Activated CD8-positive, alpha-beta memory T cell treated with anti-CD3 and anti-CD28 coated beads for 24 hours (primary cell): ENCODE measurements around the gene ELK4.
A peak's percentile ranks its signal among the peaks of the same experiment; 100 is the strongest.

Experiments
- DNase-seq: peaks from one replicate; pipeline ENCODE4 v3.0.0-alpha.2; 2020

The ELK4 gene

GRCh38 chr1:205631768-205632668 lies at the start of gene ELK4:
ELK4 (minus strand) TSS chr1:205632011; CDS start chr1:205623882, 8,129 bp downstream.
- DNase-seq: peak; percentile 99

DNA sequence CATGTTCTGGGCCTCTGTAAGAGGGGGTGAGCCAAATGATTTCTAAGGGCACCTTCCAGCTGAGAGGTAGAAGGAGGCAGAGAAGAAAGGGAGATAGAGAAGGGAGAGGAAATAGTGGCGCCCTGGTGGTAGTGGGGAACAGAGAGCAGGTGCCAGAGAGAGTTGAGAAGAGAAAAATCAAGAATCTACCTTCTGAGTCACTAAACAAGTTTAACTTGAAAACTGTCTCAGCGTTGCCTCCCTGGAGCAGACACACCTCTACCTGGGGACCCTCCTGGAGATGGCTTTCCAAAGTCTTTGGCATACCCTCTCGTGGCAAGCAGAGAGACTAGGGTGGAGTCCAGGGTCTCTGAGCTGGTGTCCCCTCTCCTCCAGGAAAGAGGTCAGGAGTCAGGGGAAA lies 49.6 kb upstream of the ELK4 start:
- DNase-seq: no peak

DNA sequence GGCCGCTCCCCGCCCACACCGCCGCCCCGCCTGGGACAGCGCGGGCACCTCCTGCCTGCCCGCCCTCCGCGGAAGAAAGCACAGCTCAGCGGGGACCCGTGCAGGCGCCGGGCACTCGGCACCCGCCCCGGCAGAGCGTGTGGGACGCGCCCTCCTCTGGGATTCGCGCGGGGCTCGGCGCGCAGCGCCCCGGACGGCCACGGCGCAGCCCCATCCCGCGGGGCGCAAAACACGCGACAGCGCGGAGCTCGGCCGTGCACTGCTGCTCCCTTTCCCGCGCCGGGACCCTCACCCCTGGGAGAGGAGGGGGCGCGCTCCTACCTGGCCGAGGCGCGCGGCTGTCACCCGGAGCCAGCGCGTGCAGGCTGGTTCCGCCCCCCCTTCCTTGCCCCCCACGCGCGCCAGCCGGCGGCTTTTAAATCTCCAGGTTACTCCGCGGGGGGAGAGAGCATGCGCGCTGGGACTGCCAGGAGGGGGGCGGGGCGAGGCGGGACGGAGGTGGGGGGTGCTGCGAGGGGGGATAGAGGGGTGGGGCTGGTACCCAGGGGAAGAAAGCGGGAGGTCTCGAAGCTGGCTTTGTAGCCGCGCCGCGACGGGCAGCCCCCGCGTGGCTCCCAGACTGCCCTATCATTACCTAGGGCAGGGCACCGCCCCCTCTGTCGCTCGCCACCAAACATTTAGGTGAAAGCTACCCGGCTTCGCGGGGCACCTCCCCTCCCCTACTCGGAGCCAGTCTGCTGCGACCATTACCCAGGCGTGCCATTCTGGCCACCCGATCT lies 48.5 kb upstream of the ELK4 start, which contains the start of gene SLC45A3:
Gene SLC45A3, minus strand, starts transcription at position 437 of the 779 bp plus-strand sequence. CDS start 15,853 bp downstream, outside the sequence.
- DNase-seq: peak; percentile 73

GRCh38 chr1:205678286-205679111 lies 46.7 kb upstream of the ELK4 start:
- no peak for DNase-seq

DNA sequence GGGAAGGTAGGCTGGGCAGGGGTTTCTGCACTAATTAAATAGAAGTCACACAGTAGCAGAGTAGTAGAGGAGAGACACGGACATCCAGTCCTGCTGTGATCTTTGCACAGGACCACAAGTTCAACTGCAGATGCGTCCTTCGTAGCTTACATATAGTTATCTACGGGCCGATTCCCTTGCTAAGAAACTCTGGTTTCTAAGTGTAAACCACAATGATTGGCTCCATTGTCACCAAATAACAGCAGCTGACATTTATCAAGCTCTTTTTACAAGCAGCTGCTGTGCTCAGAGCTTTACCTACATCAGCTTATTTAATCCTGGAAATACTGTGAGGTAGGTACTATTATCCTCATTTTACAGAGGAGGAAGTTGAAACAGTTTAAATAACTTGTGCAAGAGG lies 45.4 kb upstream of the ELK4 start:
- no peak for DNase-seq

DNA sequence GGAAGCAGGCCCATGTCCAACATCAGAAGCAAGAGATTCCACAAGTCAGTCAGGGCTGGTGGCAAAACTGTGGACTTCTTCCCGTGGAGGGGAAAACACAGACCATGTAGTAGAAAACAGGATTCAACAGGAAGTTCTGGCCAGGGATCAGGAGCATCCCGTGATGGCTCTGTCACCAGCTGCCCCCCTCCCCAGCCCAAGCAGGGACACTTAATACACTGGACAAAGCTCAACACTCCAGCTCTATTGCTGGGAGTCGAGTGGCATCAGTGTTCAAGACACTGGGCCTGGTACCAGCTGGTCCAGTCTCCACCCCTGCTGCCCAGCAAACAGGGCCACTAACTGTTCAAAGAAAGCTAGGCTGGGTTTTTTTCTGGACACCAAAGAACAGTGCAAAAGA lies 44.8 kb upstream of the ELK4 start:
- DNase-seq: no peak

DNA sequence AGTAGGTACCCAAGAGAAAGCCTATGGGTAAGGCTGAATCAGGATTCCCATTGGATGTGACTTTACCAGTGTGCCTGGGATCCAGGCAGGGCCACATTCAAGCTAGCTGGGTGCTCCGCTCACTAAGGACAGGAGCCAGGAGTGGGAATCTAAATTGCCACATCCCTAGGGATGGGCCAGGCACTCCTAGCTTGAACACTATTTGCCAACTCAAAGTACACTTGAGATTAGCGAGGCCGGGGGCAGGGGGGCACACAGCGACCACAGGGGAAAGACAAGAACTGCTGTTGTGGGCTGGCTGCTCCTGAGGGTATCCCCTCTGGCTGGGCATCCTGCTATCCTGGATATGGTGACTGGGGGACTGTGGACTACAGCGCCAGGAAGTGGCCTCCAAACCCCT lies 44.2 kb upstream of the ELK4 start:
- DNase-seq: no peak

- DNase-seq: no peak
Observed at GRCh38 chr1:205675247-205675646, 43.4 kb upstream of the ELK4 start.

DNA sequence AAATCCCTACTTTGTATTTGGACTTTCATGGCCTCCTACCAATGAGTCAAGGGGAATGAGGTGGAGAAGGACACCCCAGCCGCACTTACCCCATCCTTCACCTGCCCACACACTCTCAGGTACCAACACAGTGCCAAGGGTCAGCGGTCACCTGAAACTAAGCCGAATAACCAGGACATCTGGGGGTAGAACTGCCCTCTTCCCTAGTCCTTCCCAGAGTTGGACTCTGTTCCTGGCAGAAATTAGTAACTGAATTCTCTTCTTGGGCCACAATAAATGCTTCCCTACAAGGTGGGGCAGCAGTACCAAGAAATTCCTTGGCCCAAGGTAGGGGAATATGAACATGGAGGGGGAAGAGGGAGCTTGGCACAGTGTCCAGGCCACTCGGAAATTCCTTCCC lies 41.2 kb upstream of the ELK4 start:
- DNase-seq: no peak

- DNase-seq: no peak
Observed at GRCh38 chr1:205672395-205672889, 40.6 kb upstream of the ELK4 start.

DNA sequence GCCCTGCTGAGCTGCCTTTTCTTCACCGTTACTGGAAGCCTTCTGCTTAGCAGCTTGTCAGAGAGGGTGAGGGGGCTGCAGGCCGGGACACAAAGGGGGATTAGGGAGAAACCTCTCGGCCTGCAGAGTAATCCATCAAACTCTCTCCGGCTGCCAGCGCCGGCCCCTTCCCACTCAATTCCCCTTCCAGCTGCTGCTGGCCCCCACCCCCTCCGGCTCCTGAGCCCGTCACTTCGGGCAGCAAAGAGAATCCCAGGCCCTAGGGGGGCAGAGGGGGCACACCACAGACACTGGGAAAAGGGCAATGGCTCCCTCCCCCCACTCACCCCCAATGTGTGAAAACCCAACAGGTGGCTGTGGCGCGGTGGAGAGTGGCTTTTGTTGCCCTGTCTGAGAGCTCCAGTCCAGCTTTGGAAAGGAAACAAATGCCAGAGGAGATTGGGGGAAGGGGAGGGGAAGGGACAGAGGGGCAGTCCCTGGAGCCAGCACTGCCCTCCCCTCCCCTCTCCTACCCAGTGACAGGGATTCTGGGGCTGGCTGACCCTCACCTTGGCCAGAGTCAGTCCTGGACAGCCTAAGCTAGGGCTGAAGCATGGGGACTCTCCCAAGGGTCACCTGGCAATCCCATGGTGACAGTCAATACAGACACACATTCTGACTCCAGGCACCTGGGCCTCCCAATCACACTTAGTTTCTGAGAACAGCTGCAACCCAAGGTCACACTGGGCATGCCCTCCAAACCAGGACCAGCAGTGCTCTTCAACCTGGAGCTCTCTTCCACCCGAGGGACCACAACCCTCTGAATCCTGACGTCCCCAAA lies 39.0 kb upstream of the ELK4 start:
- DNase-seq: no peak

- no peak for DNase-seq
Observed at GRCh38 chr1:205670150-205670446, 38.3 kb upstream of the ELK4 start.

DNA sequence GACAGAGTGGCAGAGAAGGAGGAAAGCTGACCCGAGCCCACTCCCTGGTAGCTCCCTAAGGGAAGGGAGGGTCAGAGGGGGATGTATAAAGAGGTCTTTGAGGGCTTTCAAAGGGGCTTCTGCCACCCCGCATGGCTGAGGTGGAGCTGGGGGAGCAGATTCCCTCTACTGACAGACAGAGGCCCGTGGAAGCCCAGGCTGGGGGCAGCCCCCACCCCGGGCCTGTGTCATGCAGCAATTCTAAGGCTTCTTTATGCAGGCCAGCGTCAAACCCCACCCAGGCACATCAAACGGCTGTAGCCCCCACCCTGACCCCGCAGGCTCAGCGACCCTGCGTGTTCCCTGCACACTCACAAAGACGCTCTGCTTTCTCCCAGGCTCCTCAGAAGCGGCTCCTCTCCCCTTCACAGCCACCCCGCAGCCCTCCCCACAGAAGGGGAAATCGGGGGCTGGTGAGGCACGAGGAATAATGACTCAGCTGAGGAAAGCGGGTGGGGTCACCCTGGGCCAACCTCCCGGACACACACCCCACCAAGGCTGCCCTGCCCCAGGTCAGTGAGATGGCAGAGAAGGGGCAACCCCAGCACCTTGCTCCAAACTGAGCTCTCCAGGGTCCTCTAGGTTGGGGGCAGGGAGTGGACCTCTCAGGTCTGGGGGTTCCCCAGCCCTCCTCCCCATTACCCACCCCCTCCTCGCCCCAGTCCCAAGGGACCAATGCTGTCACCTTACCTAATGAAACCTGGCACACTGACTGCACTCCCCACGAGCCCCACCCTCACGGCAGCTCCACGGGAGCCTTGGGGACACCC lies 37.7 kb upstream of the ELK4 start:
- DNase-seq: no peak

DNA sequence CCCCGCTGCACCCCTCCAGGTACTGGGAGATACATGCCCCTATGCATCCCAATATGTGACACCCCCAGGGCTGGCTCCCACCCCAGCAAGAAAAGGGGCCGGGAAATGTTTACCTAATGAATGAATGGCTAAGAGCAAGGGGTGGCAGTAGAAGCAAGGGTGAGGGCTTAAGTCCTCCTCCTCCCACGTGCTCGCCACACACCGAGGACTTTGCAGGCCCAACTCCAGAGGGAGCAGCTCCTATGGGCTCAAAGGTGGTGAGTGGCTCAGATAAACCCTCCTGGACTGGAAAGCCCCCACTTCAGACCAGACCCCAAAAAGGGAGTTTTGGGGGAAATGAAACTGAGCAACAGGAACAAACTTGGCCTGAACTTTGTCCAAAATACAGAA lies 37.1 kb upstream of the ELK4 start:
- DNase-seq: no peak

GRCh38 chr1:205667909-205668643 lies 36.3 kb upstream of the ELK4 start:
- no peak for DNase-seq

DNA sequence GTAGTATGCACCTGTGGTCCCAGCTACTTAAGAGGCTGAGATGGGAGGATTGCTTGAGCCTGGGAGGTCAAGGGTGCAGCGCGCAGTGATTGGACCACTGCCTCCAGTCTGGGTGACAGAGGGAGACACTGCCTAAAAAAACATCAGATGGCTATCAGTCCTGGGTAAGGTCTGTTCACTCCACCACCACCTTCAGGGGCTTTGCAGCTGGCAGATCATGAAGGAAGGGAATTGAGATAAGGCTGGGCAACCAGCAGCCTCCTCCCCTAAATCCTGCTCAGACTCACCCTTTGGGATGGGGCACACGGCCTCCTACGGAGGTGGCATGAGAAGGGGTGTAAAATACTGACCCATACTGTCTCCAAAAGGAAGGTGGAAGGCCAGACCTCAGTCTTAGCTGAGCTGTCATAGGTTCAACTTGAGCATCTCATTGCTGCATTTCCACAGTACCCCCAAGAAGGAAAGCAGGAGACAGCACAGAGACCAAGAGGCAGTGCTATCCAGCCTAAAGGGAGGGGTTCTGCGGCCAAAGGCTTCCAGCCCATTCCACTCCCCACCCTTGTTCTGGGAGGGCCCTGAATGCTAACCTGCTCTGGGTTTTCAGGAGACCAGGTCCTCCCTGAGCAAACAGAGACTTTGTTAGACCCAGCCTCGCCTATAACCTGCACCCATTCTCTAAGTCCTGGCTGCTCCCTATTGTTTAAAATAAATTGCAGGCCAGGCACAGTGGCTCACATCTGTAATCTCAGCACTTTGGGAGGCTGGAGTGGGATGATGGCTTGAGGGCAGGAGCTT lies 34.8 kb upstream of the ELK4 start:
- DNase-seq: no peak

- no peak for DNase-seq
Observed at GRCh38 chr1:205665201-205666045, 33.6 kb upstream of the ELK4 start.

DNA sequence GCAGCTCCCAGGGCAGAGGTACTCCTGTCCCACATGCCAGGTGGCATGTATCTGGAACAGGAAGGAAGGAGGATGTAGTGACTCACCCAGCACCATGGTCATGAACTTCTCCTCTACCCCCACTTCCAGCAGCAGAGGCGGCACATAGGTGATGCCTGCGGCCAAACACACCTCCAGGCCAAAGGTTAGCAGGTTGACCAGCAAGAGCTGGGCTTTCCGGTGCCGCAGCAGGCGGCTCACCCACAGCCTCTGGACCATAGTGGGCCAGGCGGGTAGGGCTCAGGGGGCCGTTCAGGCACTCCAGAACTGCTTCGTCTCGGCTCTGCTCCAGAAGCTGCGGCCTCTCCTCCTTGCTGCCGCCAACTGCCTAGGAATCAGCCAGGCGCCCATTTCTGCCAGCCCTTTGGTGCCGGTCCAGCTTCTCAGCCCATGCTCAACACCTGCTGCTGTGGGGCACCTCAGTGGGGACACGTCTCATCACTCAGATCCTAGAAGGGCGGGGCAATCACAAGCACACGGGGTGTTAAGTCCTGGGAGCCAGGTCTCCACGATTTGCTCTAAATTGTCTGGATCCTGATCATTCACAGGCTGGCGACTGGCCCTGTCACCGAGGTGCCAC lies 32.7 kb upstream of the ELK4 start:
- DNase-seq: no peak
